ENCODE data around the gene ARHGAP44.
A peak's percentile ranks its signal among the peaks of the same experiment; 100 is the strongest.

ARHGAP44 gene

GRCh38 chr17:12826431-12826830 lies 37.1 kb downstream of the ARHGAP44 start (continued):
- no peak for TF ChIP-seq ZNF138 (tag by site-specific recombination; IDR thresholded peaks at IDR 0.05; ENCODE audit: borderline replicate concordance)
- no peak for TF ChIP-seq ZNF169 (tag by site-specific recombination; IDR thresholded peaks at IDR 0.05)
- no peak for TF ChIP-seq ZFP41 (tag by site-specific recombination; IDR thresholded peaks at IDR 0.05; ENCODE audit: borderline replicate concordance)
- TF ChIP-seq ZNF654 (tag by site-specific recombination; IDR thresholded peaks at IDR 0.05; ENCODE audit: low read depth), result no peak
- TF ChIP-seq ZNF214 (tag by site-specific recombination; IDR thresholded peaks at IDR 0.05; ENCODE audit: borderline replicate concordance), result no peak
- TF ChIP-seq TRIM28 (IDR thresholded peaks at IDR 0.05; ENCODE audit: borderline replicate concordance, low read length), result no peak
- TF ChIP-seq ZSCAN23 (tag by site-specific recombination; IDR thresholded peaks at IDR 0.05), result no peak
- no peak for TF ChIP-seq ZNF514 (tag by site-specific recombination; IDR thresholded peaks at IDR 0.05)

GRCh38 chr17:12830777-12831247 lies 41.5 kb downstream of the ARHGAP44 start:
- H3K4me3 ChIP-seq (ENCODE audit: low read depth, low read length), result no peak overlapping the region
- H3K9me3 ChIP-seq (ENCODE audit: control insufficient read depth, insufficient read depth, low read depth, low read length), result no peaks in the 10 kb centered on the region; the same call in 1 of the 2 replicates
- H3K27ac ChIP-seq (ENCODE audit: extremely low read depth, low read depth, low read length), result no peak overlapping the region
- POLR2A ChIA-PET, result no interaction called here
- TF ChIP-seq ZBTB1 (tag by site-specific recombination; IDR thresholded peaks at IDR 0.05), result no peak
- H3K4me1 ChIP-seq (ENCODE audit: control insufficient read depth, insufficient read depth, low read length), result no peaks in the 10 kb centered on the region; the same call in 1 of the 2 replicates
- no peaks in the 10 kb centered on the region for H3K36me3 ChIP-seq (ENCODE audit: control insufficient read depth in 2 of 2, insufficient read depth in 1 of 2, low read length in 2 of 2)
- CTCF ChIA-PET, result no interaction called here

DNA sequence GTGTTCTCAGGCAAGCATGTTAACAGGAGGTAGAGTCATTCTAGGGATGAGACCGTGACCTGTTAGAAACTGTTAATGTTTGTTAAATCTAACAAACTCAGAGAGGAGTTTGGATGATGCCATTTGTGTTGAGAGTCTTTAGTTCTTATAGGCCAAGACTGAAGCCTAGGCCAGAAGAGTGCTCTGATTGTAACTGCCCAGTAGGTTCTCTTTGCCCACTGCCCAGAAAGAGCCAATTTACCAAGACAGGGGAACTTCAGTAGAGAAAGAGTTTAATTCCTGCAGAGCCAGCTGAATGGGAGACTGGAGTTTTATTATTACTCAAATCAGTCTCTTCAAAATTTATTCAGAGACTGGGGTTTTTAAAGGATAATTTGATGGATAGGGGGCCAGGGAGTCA lies 42.5 kb downstream of the ARHGAP44 start:
- Histone ChIP-seq H3K27ac (ENCODE audit: extremely low read depth, low read depth, low read length) (no peak overlapping the region), H3K9me3 (ENCODE audit: control insufficient read depth, insufficient read depth, low read depth, low read length) (no peaks in the 10 kb centered on the region; the same call in 1 of the 2 replicates), H3K4me3 (ENCODE audit: low read depth, low read length) (no peak overlapping the region), H3K36me3 (ENCODE audit: control insufficient read depth in 2 of 2, insufficient read depth in 1 of 2, low read length in 2 of 2) (no peaks in the 10 kb centered on the region), H3K4me1 (ENCODE audit: control insufficient read depth, insufficient read depth, low read length) (no peaks in the 10 kb centered on the region; the same call in 1 of the 2 replicates)
- 0 out of 2 replicates have a peak, but pooled peaks have one; percentile 21 for TF ChIP-seq ZNF140 (tag by site-specific recombination; IDR thresholded peaks at IDR 0.05)
- no peak for TF ChIP-seq ZNF37A (tag by site-specific recombination; IDR thresholded peaks at IDR 0.05)
- TF ChIP-seq GLIS1 (tag by site-specific recombination; IDR thresholded peaks at IDR 0.05), result no peak
- TF ChIP-seq TRIM28 (IDR thresholded peaks at IDR 0.05; ENCODE audit: borderline replicate concordance, low read length), result peak; percentile 78; the same call in 1 of the 2 replicates
- TF ChIP-seq ZNF530 (tag by site-specific recombination; IDR thresholded peaks at IDR 0.05; ENCODE audit: low read depth), result no peak
- peak; percentile 95 for TF ChIP-seq SETDB1 (IDR thresholded peaks at IDR 0.05; ENCODE audit: insufficient read length, low read length)
- POLR2A ChIA-PET, result interaction anchor here (0.7 kb wide), 1 partner anchor 186 kb away, joined by 3 read pairs; the partner anchor contains the start of gene ELAC2
- CTCF ChIA-PET, result no interaction called here

GRCh38 chr17:12839042-12839441 lies 49.7 kb downstream of the ARHGAP44 start:
- Histone ChIP-seq H3K36me3 (ENCODE audit: control insufficient read depth in 2 of 2, insufficient read depth in 1 of 2, low read length in 2 of 2) (no peaks in the 10 kb centered on the region), H3K4me1 (ENCODE audit: control insufficient read depth, insufficient read depth, low read length) (peaks cover 5% of the 10 kb centered on the region; the same call in 1 of the 2 replicates), H3K4me3 (ENCODE audit: low read depth, low read length) (no peak overlapping the region), H3K9me3 (ENCODE audit: control insufficient read depth, insufficient read depth, low read depth, low read length) (no peaks in the 10 kb centered on the region), H3K27ac (ENCODE audit: extremely low read depth, low read depth, low read length) (no peak overlapping the region)
- TF ChIP-seq ZNF132 (tag by site-specific recombination; IDR thresholded peaks at IDR 0.05; ENCODE audit: borderline replicate concordance), result no peak
- no peak for TF ChIP-seq ZNF580 (tag by site-specific recombination; IDR thresholded peaks at IDR 0.05)
- no peak for TF ChIP-seq ZBTB17 (tag by site-specific recombination; IDR thresholded peaks at IDR 0.05)
- TF ChIP-seq ZNF274 (IDR thresholded peaks at IDR 0.05; ENCODE audit: low read length), result no peak
- TF ChIP-seq ZNF274 (tag by site-specific recombination; IDR thresholded peaks at IDR 0.05; ENCODE audit: borderline replicate concordance), result no peak
- TF ChIP-seq ZNF138 (tag by site-specific recombination; IDR thresholded peaks at IDR 0.05; ENCODE audit: borderline replicate concordance), result no peak
- no peak for TF ChIP-seq ZNF510 (tag by site-specific recombination; IDR thresholded peaks at IDR 0.05; ENCODE audit: insufficient replicate concordance)
- no peak for TF ChIP-seq ZNF404 (tag by site-specific recombination; IDR thresholded peaks at IDR 0.05)
- TF ChIP-seq KLF9 (tag by site-specific recombination; IDR thresholded peaks at IDR 0.05; ENCODE audit: low read depth), result no peak
- no peak for TF ChIP-seq ZNF214 (tag by site-specific recombination; IDR thresholded peaks at IDR 0.05; ENCODE audit: borderline replicate concordance)
- TF ChIP-seq ZNF48 (tag by site-specific recombination; IDR thresholded peaks at IDR 0.05), result no peak
- TF ChIP-seq WT1 (tag by site-specific recombination; IDR thresholded peaks at IDR 0.05), result no peak
- TF ChIP-seq KLF1 (tag by site-specific recombination; IDR thresholded peaks at IDR 0.05), result no peak
- ChIA-PET CTCF (no interaction called here), POLR2A (no interaction called here)

Data from HEK293 (cell line).